ENCODE results near the gene AEN.

DNA sequence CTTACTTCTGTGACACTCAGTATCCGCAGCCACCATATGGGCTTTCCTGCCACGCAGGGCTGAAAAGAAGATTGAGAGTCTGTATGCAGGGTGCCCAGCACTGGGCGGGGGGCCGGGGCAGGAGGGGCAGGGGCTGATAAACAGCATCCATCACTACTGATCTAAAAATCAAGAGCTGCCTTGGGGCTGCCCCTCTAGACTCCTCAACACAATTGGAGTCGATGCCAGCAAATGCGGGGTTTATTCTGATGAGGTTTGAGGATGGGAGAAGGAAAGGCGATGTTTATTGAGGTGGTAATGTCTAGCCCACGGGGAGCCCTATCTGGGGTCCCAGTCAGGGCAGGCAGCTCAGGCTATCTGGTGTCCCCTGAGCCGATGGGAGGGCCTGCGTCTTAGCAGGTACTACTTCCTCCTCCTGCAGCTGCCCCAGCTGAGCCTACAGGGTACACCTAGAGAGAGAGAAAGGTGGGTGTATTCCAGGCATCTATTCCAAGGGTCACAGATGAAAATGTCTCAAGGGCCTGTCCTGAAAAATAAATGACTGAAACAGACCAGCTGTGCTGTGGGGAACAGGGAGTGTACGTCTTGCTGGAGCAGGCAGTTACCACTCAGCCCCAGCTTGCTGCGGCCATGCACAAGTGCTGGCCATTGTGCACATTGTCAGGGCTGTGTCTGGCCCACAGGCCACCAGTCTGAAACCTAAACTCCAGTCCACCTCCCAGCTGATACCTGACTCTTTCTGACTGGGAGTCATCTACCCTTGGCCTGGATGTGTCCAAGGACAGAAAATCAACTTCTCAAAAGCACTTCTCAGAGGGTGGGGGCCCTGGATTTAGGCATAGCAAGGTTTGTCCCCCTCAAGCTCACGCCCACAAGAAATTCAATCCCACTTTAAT lies 37.2 kb downstream of the AEN start:
- TF ChIP-seq, protein P1, sequence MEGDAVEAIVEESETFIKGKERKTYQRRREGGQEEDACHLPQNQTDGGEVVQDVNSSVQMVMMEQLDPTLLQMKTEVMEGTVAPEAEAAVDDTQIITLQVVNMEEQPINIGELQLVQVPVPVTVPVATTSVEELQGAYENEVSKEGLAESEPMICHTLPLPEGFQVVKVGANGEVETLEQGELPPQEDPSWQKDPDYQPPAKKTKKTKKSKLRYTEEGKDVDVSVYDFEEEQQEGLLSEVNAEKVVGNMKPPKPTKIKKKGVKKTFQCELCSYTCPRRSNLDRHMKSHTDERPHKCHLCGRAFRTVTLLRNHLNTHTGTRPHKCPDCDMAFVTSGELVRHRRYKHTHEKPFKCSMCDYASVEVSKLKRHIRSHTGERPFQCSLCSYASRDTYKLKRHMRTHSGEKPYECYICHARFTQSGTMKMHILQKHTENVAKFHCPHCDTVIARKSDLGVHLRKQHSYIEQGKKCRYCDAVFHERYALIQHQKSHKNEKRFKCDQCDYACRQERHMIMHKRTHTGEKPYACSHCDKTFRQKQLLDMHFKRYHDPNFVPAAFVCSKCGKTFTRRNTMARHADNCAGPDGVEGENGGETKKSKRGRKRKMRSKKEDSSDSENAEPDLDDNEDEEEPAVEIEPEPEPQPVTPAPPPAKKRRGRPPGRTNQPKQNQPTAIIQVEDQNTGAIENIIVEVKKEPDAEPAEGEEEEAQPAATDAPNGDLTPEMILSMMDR (IDR thresholded peaks at IDR 0.05; ENCODE audit: insufficient read depth, low read depth, low read length) = no peak
- TF ChIP-seq EZH2 (IDR thresholded peaks at IDR 0.05; ENCODE audit: insufficient read depth, low read length) = no peak

Measured in astrocyte (in vitro differentiated cells and primary cell).